HG02623 (cell line): ENCODE data around the gene SELENOO.
A peak's percentile ranks its signal among the peaks of the same experiment; 100 is the strongest.
"Not testable (repeated sequence)": the region's sequence is repeated elsewhere in the genome, so short reads cannot be mapped to it uniquely, and the experiment has no call there.

Experiments
- ATAC-seq: cut with Tn5 transposase; IDR thresholded peaks from one replicate; pipeline ENCODE4 v1.9.1; 2021; ENCODE audit warnings: moderate library complexity; ENCODE audit not compliant: unreplicated experiment

SELENOO gene

GRCh38 chr22:50200461-50201190 is at the start of gene SELENOO:
Gene SELENOO (plus strand): TSS chr22:50201011. CDS start chr22:50201037, 26 bp downstream.
- peak; percentile 67 for ATAC-seq

GRCh38 chr22:50151571-50152537 is 49.0 kb upstream of the SELENOO start:
- no peak for ATAC-seq

- ATAC-seq = no peak
Observed at GRCh38 chr22:50153056-50153755, 47.6 kb upstream of the SELENOO start.

- ATAC-seq = no peak
Observed at GRCh38 chr22:50153756-50154140, 47.1 kb upstream of the SELENOO start.

GRCh38 chr22:50157709-50158375 is 43.0 kb upstream of the SELENOO start:
- no peak for ATAC-seq

- no peak for ATAC-seq
Observed at GRCh38 chr22:50160947-50161346, 39.9 kb upstream of the SELENOO start.

GRCh38 chr22:50161508-50162390 is 39.1 kb upstream of the SELENOO start:
- no peak for ATAC-seq

- no peak for ATAC-seq
Observed at GRCh38 chr22:50162391-50162956, 38.3 kb upstream of the SELENOO start.

- ATAC-seq = no peak
Observed at GRCh38 chr22:50165436-50166123, 35.2 kb upstream of the SELENOO start.

GRCh38 chr22:50167689-50168489 is 32.9 kb upstream of the SELENOO start:
- no peak for ATAC-seq

GRCh38 chr22:50168490-50169180 is 32.2 kb upstream of the SELENOO start:
- not testable (repeated sequence) for ATAC-seq

- no peak for ATAC-seq
Observed at GRCh38 chr22:50169181-50169759, 31.5 kb upstream of the SELENOO start.

GRCh38 chr22:50169774-50170341 is 31.0 kb upstream of the SELENOO start:
- ATAC-seq = no peak

- ATAC-seq = no peak
Observed at GRCh38 chr22:50170453-50171318, 30.1 kb upstream of the SELENOO start, which contains the start of gene PANX2. Gene PANX2 (plus strand): TSS chr22:50170731. CDS start chr22:50170731, 0 bp downstream.

- no peak for ATAC-seq
Observed at GRCh38 chr22:50171319-50171964, 29.4 kb upstream of the SELENOO start.
